T-helper 1 cell (primary cell): ENCODE results near the gene DHRS3.
"Not testable (repeated sequence)": the region's sequence is repeated elsewhere in the genome, so short reads cannot be mapped to it uniquely, and the experiment has no call there.

Experiments
- DNase-seq, 5 donors: peaks; one replicate each; pipeline ENCODE4 v3.0.0-alpha.2; 2012 to 2020

DHRS3 gene

DNA sequence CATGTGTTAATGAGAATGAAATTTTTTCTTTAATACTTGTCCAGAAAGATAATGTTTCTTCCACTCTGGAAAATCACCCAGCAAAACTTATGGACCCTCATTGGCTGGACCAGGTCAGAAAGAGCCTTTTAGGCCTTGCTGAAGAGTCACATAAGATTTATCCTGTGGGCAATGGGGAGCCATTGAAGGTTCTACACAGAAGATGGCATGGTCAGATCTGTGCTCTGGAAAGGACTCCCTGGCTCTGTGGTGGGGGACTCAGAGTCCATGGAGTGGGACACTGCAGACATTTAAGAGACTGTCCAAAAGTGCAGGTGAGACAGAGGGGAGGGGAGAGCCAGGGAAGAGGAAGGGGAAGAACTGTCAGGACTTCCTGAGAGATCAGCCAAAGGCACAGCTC lies 66.4 kb downstream of the DHRS3 start:
- no peak for DNase-seq

DNA sequence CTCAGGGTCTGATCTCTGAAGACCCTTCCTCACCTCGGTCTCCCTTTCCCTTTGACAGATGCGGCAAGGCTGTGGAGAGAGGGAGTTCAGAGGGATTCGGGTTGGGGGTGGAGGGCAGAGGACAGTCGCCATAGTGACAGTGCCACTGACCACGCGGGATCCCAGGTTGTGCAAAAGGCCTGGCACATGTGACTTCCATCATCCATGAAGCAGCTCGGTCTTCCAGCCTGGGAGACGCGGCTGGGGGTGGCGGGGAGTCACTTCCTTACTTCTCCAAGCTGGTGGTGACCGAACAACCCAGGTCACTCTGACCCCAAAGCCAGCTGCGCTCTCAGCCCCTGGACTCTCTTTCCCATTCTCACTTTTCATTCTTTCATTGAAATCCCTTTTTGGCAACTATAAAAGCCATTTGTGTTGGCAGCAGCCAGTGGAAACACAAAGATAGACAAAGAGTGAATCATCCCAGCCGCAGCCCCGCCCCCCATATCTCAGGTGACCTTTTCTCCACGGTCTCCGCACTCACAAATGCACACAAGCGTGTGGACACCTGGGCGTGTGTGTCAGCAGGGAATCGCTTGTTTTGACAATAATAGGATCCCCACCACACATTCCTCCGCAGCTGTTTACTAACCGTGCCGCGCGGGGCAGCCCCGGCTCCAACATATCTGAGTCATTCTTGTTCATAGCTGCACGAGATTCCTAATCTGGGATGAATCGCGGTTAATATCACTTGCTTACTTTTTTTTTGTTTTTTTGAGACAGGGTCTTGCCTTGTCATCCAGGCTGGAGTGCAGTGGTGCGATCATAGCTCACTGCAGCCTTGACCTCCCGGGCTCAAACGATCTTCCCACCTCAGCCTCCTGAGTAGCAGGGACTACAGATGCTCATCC lies 68.3 kb downstream of the DHRS3 start:
- DNase-seq: no peak

- DNase-seq: no peak
Observed at GRCh38 chr1:12548973-12549459, 69.0 kb downstream of the DHRS3 start.

GRCh38 chr1:12548279-12548972 lies 69.6 kb downstream of the DHRS3 start:
- no peak for DNase-seq

GRCh38 chr1:12547586-12548225 lies 70.3 kb downstream of the DHRS3 start:
- no peak for DNase-seq

DNA sequence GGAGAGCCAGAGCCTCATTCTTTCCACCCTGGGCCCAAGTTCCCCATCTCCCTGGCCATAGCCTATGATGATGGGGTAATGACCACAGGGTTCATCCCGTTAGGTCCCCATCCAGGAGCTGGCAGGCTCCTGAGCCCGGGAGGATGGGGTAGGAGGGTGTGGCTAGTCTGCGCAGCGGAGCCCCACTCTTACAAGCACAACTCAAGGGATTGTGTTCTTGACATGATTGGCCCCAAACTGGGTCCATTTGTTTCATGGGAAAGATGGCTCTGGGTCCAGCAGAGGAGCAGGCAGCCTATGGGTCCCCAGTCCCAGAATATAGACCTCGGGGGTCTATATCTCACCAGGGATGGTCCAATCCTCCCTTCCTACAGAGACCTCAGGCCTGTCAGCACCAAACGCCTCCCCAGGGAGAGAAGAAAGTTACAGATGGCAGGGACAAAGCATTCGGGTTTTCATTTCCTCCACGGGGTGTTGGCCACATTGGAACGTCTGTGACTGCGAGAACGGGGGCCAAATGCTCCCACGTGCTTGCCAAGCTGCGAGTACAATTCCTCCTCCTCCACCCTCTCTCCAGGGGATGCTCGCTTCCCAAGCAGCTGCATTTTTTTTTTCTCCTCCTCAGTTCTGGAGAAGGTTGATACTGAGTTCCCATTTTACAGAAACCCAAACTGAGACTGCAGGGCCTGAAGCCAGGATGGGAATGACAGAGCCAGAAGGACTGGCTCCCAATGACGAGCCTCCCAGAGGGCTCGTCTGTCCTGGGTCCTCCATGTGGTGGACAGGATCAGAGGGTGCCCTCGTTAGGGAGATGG lies 71.0 kb downstream of the DHRS3 start:
- DNase-seq: no peak

GRCh38 chr1:12544992-12545391 lies 73.0 kb downstream of the DHRS3 start:
- no peak for DNase-seq

- DNase-seq: no peak
Observed at GRCh38 chr1:12544357-12544756, 73.7 kb downstream of the DHRS3 start.

DNA sequence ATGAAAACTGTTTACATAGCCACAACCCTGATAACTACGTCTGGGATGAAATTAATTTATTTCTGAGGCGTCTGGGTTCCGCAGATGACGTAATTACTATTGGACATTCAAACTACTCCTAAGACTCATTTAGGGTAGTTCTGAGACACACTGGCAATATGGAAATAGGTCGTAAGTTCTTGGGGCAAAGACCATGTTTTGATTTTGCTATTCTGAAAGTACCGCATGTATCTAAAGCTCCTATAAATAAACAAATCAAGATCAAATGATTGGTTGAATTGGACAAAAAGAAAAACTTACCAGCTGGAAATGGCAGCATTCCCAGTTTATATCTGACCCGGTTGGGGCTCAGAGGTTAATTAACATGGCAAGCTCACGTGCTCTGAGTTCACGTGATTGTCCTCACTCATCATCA lies 74.3 kb downstream of the DHRS3 start:
- DNase-seq: no peak

- no peak for DNase-seq
Observed at GRCh38 chr1:12542616-12543592, 75.1 kb downstream of the DHRS3 start.

DNA sequence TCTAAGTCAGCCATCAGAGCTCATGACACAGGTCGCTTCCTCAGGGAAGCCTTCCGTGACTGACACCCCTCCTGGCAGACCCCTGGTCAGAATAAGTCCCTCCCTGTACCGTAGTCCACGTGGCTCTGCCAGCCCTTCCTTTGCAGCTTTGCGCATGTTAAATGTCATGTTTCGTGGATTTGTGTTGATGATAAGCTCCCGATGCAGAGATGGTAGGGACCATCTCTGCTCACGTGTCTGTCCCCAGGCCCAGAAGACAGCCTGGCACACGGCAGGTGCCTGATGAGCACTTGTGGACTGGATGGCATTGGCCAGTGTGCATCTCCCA lies 75.9 kb downstream of the DHRS3 start:
- DNase-seq: no peak

- DNase-seq: no peak
Observed at GRCh38 chr1:12541274-12542137, 76.5 kb downstream of the DHRS3 start.

- DNase-seq: no peak
Observed at GRCh38 chr1:12540580-12541273, 77.3 kb downstream of the DHRS3 start.

- DNase-seq: no peak
Observed at GRCh38 chr1:12539705-12540579, 78.1 kb downstream of the DHRS3 start.

- DNase-seq: no peak
Observed at GRCh38 chr1:12539320-12539704, 78.7 kb downstream of the DHRS3 start.

DNA sequence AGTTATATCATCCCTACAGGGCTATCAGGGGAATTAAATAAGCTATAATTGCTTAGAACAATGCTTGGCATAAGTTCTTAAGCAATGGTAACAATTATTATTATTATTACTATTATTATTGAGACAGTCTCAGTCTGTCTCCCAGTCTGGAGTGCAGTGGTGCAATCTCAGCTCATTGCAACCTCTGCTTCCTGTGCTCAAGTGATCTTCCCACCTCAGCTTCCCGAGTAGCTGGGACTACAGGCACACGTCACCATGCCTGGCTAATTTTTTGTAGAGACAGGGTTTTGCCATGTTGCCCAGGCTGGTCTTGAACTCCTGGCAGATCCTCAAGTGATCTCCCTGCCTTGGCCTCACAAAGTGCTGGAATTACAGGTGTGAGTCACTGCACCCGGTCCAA lies 79.5 kb downstream of the DHRS3 start:
- DNase-seq: not testable (repeated sequence)

GRCh38 chr1:12537906-12538461 lies 80.0 kb downstream of the DHRS3 start:
- no peak for DNase-seq

DNA sequence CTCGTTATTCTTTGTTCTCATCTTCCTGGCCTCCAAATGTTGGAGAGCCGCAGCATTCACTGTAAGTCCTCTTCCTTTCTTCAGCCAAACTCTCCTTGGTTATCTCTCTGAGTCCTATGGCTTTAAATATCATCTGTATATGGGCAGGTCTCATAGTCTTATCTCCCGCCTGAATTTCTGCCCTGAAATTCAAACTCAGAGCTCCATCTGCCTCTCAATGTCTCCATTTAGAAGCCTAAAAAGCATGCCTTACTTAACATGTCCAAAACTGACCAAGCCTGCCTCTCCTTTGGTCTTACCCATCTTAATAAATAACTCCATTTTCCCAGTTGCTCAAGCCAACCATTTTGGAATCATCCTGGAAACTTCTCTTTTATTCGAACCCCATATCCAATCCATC lies 80.7 kb downstream of the DHRS3 start:
- no peak for DNase-seq
